Right hindlimb (tissue), 1 donor: Measurements from ENCODE around the gene GRIK3.

ENCODE experiments used
- DNase-seq: peaks from one replicate; pipeline ENCODE4 v3.0.0-alpha.2; 2018

GRIK3 gene

GRCh38 chr1:37042506-37042905 lies 8.2 kb upstream of the GRIK3 start:
- no peak for DNase-seq

- no peak for DNase-seq
Observed at GRCh38 chr1:37041483-37041882, 7.2 kb upstream of the GRIK3 start.

- no peak for DNase-seq
Observed at GRCh38 chr1:37040773-37041172, 6.5 kb upstream of the GRIK3 start.

DNA sequence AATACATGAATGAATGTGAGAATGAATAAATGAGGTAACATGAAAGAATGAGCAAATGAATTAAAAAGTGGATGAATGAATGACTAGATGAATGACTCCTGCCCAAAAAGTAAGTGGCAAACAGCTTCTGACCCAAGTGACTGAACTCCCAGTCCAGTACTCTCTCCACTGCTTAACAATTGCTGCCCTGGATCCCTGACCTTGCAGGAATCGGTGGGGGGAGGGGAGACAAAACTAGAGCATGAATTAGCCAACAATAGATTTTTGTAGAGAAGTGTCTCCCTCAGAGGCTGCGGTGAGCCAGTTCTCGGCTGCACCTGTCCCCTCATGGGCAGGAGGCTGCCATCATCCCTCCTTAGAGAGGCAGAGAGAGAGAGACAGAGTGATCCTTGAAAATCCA lies 5.9 kb upstream of the GRIK3 start:
- DNase-seq = no peak

DNA sequence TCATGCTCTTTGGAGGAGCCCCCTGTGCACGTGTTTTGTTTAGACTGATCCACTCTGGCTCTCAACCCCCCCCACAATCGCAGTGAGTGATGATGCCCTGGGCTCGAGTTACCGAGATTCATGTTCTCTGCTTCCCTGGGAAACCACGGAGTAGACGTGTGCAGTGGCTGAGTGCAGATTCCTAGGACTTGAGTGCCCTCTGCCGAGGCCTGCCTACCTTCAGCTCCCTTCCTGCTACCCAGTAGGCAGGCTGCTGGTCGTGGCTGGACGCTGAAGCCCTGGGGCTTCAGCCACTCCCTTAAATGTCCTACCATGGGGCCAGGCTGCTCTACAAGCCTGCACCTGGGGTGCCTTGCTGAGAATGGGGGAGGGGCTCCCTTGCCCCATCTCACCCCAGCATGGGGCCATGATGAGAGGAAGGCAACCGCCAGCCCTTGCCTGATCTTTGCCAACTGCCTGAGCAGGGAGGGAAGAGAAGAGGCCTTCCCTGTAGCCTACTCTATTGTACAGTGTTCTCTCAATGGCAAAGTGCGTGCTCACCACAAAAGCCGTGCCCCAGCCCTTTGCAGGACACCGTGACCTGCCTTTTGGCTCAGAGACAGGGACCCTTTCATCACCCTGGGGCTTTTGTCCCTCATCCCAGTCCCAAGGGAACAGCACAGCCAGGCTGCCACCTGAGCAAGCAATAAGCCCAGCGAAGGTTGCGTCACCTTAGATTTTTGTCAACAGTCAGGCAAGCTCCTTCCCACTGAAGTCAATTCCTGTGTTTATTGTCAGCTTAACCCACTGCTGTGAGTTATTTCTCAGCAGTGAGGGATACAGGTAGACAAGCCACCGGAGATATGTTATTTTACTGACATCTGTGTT lies 4.1 kb upstream of the GRIK3 start:
- peak; percentile 48 for DNase-seq

GRCh38 chr1:37037690-37038089 lies 3.4 kb upstream of the GRIK3 start:
- no peak for DNase-seq

- DNase-seq = peak; percentile 30
Observed at GRCh38 chr1:37036667-37037053, 2.3 kb upstream of the GRIK3 start.

DNA sequence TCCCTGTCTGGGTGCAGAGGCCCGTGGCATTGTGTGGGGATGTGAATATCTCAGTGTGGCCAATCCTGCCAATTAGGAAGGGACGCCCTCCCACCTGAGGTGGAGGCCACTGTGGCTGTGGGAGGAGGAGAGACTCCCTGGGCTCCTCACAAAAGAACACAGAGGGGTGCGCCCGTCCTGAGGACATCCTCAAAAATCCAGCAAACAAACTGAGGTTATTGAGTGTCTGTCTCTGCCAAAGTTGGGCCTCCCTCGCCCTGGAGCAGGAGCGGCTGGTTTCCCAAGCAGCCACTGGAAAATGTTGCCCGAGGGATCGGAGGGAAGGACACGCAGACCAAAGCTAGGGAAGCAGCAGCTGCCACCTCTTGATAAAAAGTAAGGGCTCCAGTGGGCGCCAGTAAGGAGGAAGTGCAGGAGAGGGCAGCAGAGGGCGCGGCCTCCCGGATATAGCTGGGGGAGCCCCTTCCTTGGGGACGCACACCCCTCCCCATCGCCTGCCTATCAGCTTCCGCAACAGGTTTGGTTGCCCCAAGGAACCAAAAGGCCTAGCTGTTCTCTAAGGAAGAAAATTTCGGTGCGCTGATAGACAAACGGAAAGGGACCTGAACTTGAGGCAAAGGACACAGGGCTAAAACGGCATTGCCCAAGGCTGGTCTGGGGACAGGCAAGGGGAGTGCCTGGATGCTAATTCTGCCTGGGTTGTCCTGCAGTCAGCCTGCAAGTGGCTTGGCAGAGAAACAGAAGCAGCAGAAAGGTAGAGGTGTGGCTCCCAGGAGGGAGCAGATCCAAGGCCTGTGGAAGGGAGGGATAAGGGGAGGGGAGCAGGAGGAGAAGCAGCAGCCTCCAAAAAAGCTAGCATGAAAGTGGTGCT lies 1.7 kb upstream of the GRIK3 start:
- DNase-seq = peak; percentile 18

DNA sequence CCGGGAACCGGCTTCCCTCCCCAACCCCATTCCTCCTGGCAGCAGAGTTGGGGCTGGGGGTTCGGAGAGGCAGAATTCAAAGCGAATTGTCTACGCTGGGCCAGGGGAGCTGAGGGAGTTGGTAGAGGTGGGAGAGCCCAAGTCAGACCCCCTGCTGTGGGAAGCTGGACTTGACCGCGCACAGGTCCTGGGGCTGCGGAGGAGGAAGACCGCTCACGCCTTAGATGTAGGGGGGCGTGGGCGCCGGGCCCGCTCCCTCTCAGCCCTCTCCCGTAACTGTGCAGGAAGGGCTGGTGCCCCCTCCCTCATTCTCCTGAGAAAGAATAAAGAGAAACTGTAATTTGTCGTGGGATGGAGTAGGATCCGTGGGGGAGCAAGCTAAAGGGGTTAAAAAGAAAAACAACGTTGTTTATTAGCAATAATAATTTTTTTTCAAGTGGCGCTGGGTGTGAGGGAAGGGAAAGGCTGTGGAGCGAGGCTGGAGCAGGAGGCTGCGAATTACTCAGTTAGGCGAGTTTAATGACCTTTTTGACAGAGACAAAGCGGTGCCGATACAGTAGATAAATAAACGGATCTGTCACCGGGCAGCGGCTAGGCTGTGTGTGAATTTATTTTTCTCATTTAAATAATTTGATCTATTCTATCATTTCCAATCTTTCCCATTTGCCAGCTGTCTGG lies 838 bp upstream of the GRIK3 start:
- DNase-seq = no peak

DNA sequence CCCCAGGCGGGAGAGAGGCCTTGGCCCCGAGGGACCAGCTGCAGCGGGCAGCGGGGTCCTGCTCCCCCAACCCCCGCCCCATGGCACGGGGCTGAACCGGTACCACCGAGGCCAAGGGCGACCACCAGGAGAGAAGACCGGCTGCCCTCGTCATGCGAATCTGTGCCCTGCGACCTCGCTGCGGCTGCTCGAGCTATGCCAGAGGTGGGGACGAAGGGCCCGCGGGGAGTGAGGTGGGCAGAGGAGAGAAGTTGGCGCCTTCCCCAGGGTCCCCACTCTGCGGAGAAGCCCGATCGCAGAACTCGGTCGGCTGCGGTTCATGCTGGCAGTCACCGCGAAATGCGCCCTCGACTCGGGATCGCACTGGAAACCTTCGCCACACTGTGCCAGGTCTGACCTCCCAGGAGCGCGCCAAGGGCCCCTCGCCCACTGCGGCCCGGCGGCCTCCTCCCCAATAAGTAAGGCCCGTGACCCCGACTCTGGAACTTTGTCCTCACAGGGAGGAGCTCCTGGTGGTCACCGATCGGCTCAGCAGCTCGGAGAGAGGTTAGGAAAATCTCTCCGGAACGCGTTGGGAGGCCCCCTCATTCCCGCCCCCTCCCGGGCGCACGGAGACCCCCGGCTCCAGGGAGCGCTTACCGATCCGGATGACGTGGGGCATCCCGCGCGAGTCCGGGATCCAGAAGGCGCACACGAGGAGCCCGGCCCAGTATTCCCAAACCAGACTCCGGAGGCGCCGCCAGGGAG lies 787 bp downstream of the GRIK3 start:
- DNase-seq = peak; percentile 20

DNA sequence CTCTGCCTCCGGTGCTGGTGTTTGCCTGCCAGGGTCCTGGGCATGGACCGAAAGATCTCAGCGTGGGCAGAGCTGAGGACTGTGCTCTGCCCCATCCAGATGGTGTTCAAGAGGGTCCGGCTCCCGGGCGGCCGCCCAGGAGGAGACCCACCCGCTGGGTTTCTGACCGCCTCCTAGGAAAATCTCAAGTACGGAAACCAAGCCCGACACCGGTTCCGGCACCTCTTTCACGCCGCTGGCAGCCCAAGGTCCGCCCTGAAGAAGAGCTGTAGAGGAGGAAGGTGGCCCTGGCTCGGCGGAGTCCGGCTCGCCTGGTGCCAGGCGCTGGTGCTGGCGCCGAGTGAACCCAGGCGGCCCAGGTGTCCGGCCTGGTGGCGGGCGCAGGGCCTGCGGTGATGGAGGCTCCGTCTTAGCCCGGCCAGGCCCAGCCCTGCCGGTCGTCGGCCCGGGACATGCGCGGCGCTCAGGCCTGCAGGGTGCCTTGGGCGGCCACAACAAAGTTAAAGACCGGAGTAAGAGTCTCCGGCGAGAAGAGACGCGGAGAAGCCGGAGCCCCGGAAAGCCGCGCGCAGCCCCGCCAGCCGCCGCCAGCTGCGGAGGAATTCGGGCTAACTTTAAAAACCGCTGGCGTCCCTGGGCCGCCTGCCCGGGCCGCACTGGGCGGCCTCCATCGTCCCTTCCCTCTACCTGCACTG lies 1.5 kb downstream of the GRIK3 start:
- no peak for DNase-seq

GRCh38 chr1:37031871-37032270 lies 2.4 kb downstream of the GRIK3 start:
- no peak for DNase-seq

DNA sequence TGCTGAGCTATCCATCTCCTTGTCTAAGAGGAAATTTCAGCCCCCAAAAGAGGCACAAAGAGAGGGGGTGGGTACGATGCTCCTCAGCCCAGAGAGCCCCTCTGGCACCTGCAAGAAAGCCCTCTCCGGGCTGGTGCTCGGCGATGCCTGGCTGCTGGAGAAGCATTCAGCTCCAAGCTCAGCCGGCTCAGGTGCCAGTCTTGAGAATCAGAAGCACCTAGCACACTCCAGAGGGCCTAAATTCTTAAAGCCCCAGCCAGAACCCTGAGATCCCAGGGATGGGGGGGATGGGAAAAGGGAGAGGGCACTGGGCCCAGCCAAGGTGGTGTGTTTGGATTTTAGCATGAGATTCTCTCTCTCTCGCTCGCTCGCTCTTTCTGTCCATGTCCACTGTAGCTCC lies 2.9 kb downstream of the GRIK3 start:
- no peak for DNase-seq

- no peak for DNase-seq
Observed at GRCh38 chr1:37028981-37029617, 5.2 kb downstream of the GRIK3 start.

DNA sequence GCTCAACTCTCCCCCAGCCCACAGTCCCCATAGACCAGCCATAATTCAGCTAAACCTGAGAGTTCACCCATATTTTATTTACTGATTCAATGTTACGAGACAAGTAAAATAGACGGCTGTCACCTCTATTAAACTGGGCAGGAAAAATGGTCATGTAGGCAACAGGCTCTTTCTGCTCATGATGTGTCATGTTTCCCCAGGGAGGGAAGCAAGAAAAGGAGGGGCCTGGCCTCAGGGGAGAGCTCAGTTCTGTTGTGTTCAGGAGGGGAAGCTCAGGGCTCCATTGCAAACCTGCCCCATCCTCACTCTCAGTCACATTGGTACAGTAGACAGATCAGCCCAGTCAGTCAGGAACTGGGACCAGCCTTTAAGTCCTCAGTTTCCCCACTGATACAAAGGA lies 12.8 kb downstream of the GRIK3 start:
- no peak for DNase-seq

- DNase-seq = peak; percentile 45
Observed at GRCh38 chr1:37020653-37021277, 13.6 kb downstream of the GRIK3 start.

GRCh38 chr1:37018510-37018909 lies 15.8 kb downstream of the GRIK3 start:
- no peak for DNase-seq

DNA sequence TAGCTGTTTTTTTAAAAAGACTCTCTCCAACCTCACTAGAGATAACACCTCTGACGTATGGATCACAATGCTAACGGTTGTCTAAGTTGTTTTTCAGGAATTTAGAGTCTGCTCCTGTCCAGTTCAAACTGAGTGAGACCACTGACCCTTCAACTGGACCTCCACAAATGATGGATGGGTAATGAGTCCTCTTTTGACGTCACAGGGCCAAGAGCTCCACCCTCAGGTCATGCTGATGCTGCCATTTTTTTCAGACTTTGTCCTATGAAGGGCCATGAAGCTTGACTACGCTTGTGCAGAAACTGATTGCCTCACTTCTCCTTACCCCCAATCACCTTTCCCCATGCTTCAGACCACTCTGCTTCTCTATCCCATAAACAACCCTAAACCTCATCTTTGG lies 16.6 kb downstream of the GRIK3 start:
- no peak for DNase-seq

- DNase-seq = no peak
Observed at GRCh38 chr1:37016121-37016520, 18.2 kb downstream of the GRIK3 start.

- DNase-seq = no peak
Observed at GRCh38 chr1:37015713-37016112, 18.6 kb downstream of the GRIK3 start.

GRCh38 chr1:37012226-37012625 lies 22.1 kb downstream of the GRIK3 start:
- DNase-seq = no peak
